HepG2 (cell line): Measurements from ENCODE around the gene CHKA. TPM values are rescaled to one million over a fixed set of nuclear protein-coding genes. Genes with fewer than 3 reads are reported as not detected.

Experiments
- ATF5 ChIP-seq: sonication (generic); formaldehyde crosslinking; IDR thresholded peaks from 2 replicates; pipeline ENCODE4 v1.4.0; 2020; ENCODE audit warnings: mild to moderate bottlenecking, low read depth, missing genetic modification reagents
- CBFB ChIP-seq: sonication (generic); formaldehyde crosslinking; IDR thresholded peaks from 2 replicates; pipeline ENCODE4 v1.4.0; 2020; ENCODE audit warnings: missing genetic modification reagents
- FOXA3 ChIP-seq: IDR thresholded peaks from 2 replicates; pipeline ENCODE4 v1.6.1; 2016; ENCODE audit warnings: missing genetic modification reagents, missing compliant biosample characterization
- GZF1 ChIP-seq: sonication (generic); formaldehyde crosslinking; IDR thresholded peaks from 2 replicates; pipeline ENCODE4 v1.5.1; 2020; ENCODE audit warnings: mild to moderate bottlenecking, missing genetic modification reagents
- HNF1B ChIP-seq: sonication (generic); formaldehyde crosslinking; IDR thresholded peaks from 2 replicates; pipeline ENCODE4 v1.5.1; 2020; ENCODE audit warnings: mild to moderate bottlenecking, moderate library complexity, missing genetic modification reagents
- MBD4 ChIP-seq: IDR thresholded peaks from 2 replicates; pipeline ENCODE4 v1.6.1; 2012; ENCODE audit warnings: low read length, inconsistent platforms, borderline replicate concordance
- MTA3 ChIP-seq: sonication (generic); formaldehyde crosslinking; IDR thresholded peaks from 2 replicates; pipeline ENCODE4 v1.4.0; 2020; ENCODE audit warnings: missing genetic modification reagents
- PBX2 ChIP-seq: IDR thresholded peaks from 2 replicates; pipeline ENCODE4 v1.6.1; 2016; ENCODE audit warnings: control low read depth
- RARG ChIP-seq: sonication (generic); formaldehyde crosslinking; IDR thresholded peaks from 2 replicates; pipeline ENCODE4 v1.4.0; 2020; ENCODE audit warnings: low read depth, mild to moderate bottlenecking, missing genetic modification reagents
- RCOR2 ChIP-seq: IDR thresholded peaks from 2 replicates; pipeline ENCODE4 v1.6.1; 2016; ENCODE audit warnings: missing biosample characterization, missing genetic modification reagents
- SNAI1 ChIP-seq: sonication (generic); formaldehyde crosslinking; IDR thresholded peaks from 2 replicates; pipeline ENCODE4 v1.5.0; 2020; ENCODE audit warnings: mild to moderate bottlenecking, missing genetic modification reagents, borderline replicate concordance
- SRSF1 ChIP-seq: fragments of 200-400 bp; formaldehyde crosslinking; optimal IDR thresholded peaks from 2 replicates; pipeline ENCODE3; 2017; ENCODE audit warnings: mild to moderate bottlenecking, low read depth, low read length, moderate library complexity
- TBL1XR1 ChIP-seq: fragments of 150-350 bp; IDR thresholded peaks from 2 replicates; pipeline ENCODE4 v1.6.1; 2014; ENCODE audit warnings: borderline replicate concordance, low read length; ENCODE audit not compliant: partially characterized antibody
- TEF ChIP-seq: sonication (generic); formaldehyde crosslinking; IDR thresholded peaks from 2 replicates; pipeline ENCODE4 v1.5.0; 2020; ENCODE audit warnings: missing genetic modification reagents
- TGIF2 ChIP-seq: IDR thresholded peaks from 2 replicates; pipeline ENCODE4 v1.6.1; 2016; ENCODE audit warnings: control low read depth, missing compliant biosample characterization
- ZBTB38 ChIP-seq: sonication (generic); formaldehyde crosslinking; IDR thresholded peaks from 2 replicates; pipeline ENCODE4 v1.5.1; 2020; ENCODE audit warnings: mild to moderate bottlenecking, missing genetic modification reagents
- ZBTB43 ChIP-seq: sonication (generic); formaldehyde crosslinking; conservative IDR thresholded peaks from 2 replicates; pipeline ENCODE4 v1.4.0; 2020; ENCODE audit warnings: missing genetic modification reagents
- ZFP1 ChIP-seq: IDR thresholded peaks from 2 replicates; pipeline ENCODE4 v1.6.1; 2016
- ZNF256 ChIP-seq: sonication (generic); formaldehyde crosslinking; conservative IDR thresholded peaks from 2 replicates; pipeline ENCODE4 v1.4.0; 2020; ENCODE audit warnings: missing genetic modification reagents
- ZNF350 ChIP-seq: sonication (generic); formaldehyde crosslinking; IDR thresholded peaks from 2 replicates; pipeline ENCODE4 v1.4.0; 2020; ENCODE audit warnings: mild to moderate bottlenecking, low read depth, missing genetic modification reagents, borderline replicate concordance
- ZNF44 ChIP-seq: sonication (generic); formaldehyde crosslinking; IDR thresholded peaks from 2 replicates; pipeline ENCODE4 v1.5.1; 2020; ENCODE audit warnings: mild to moderate bottlenecking, missing genetic modification reagents
- ZNF709 ChIP-seq: sonication (generic); formaldehyde crosslinking; IDR thresholded peaks from 2 replicates; pipeline ENCODE4 v1.5.0; 2020; ENCODE audit warnings: mild to moderate bottlenecking, missing genetic modification reagents
- ZNF761 ChIP-seq: sonication (generic); formaldehyde crosslinking; conservative IDR thresholded peaks from 2 replicates; pipeline ENCODE4 v1.4.0; 2020; ENCODE audit warnings: mild to moderate bottlenecking, missing genetic modification reagents
- ZNF782 ChIP-seq: sonication (generic); formaldehyde crosslinking; IDR thresholded peaks from 2 replicates; pipeline ENCODE4 v1.4.0; 2020; ENCODE audit warnings: missing genetic modification reagents, mild to moderate bottlenecking, borderline replicate concordance
- ZNF792 ChIP-seq: IDR thresholded peaks from 2 replicates; pipeline ENCODE4 v1.6.1; 2016
- ZNF839 ChIP-seq: sonication (generic); formaldehyde crosslinking; IDR thresholded peaks from 2 replicates; pipeline ENCODE4 v1.4.0; 2020; ENCODE audit warnings: missing genetic modification reagents, mild to moderate bottlenecking, borderline replicate concordance
- ZSCAN29 ChIP-seq: sonication (generic); formaldehyde crosslinking; conservative IDR thresholded peaks from 2 replicates; pipeline ENCODE4 v1.4.0; 2020; ENCODE audit warnings: mild to moderate bottlenecking, missing genetic modification reagents
- polyA plus RNA-seq, 8 experiments: library from polyadenylated mRNA; depleted of rRNA in 3 of 8; stranded (reverse) in 7 of 8; unstranded in 1 of 8; fragments of >200 nt; fragmentation: Illumina TruSeq in 4 of 8; extraction: Trizol in 4 of 8; gene quantifications; 2 replicates each; pipeline versions ENCODE4 v1.2.1 to v1.2.3, GENCODE V29; 2011 to 2016; ENCODE audit warnings: low read depth in 4 of 8, missing spikeins in 1 of 8, mixed read lengths in 1 of 8; ENCODE audit not compliant: insufficient read depth in 1 of 8
- total RNA-seq, 5 experiments: library from RNA; depleted of rRNA; stranded (reverse); fragments of >200 nt; fragmentation: Illumina TruSeq; extraction: Trizol; gene quantifications; 2 replicates each; pipeline ENCODE4 v1.2.3, GENCODE V29; 2016; ENCODE audit warnings: low read depth in 1 of 5

The CHKA gene
- total and polyA plus RNA-seq, 2 of the 13 experiments (the other 11 are each of a cell fraction or from before 2014, with no cell fraction given): 71.6 to 92.7 TPM

GRCh38 chr11:68038226-68038717 is 82.9 kb downstream of the CHKA start (continued):
- TF ChIP-seq TGIF2 (CRISPR knock-in tag) (peak; percentile 99; the same call in 1 of the 2 replicates), MTA3 (CRISPR knock-in tag) (no peak), MBD4 (no peak), ZNF782 (CRISPR knock-in tag) (0 out of 2 replicates have a peak, but pooled peaks have one; percentile 76), ZNF44 (CRISPR knock-in tag) (no peak), ZNF761 (CRISPR knock-in tag) (peak; percentile 68; the same call in 1 of the 2 replicates), ZBTB43 (CRISPR knock-in tag) (peak; percentile 77; the same call in 1 of the 2 replicates), TEF (CRISPR knock-in tag) (no peak), ZNF256 (CRISPR knock-in tag) (0 out of 2 replicates have a peak, but pooled peaks have one; percentile 42), SRSF1 (peak; percentile 72), RCOR2 (peak; percentile 74), ZBTB38 (CRISPR knock-in tag) (peak; percentile 93), PBX2 (peak; percentile 64), ZNF350 (peak; percentile 95; the same call in 1 of the 2 replicates), ZSCAN29 (no peak; the same call in 1 of the 2 replicates), RARG (CRISPR knock-in tag) (no peak), ZFP1 (CRISPR knock-in tag) (no peak; the same call in 1 of the 2 replicates), ZNF709 (CRISPR knock-in tag) (peak; percentile 64; the same call in 1 of the 2 replicates), FOXA3 (CRISPR knock-in tag) (peak; percentile 78), CBFB (CRISPR knock-in tag) (peak; percentile 93), HNF1B (peak; percentile 80; the same call in 1 of the 2 replicates), ZNF839 (peak; percentile 31; the same call in 1 of the 2 replicates), ZNF792 (peak; percentile 83; the same call in 1 of the 2 replicates), ATF5 (CRISPR knock-in tag) (peak; percentile 64; the same call in 1 of the 2 replicates), SNAI1 (CRISPR knock-in tag) (peak; percentile 93; the same call in 1 of the 2 replicates), GZF1 (CRISPR knock-in tag) (peak; percentile 28; the same call in 1 of the 2 replicates), TBL1XR1 (peak; percentile 88)
